HFF-Myc (cell line): ENCODE measurements around the gene HTATSF1.

Experiments used
- DNase-seq: peaks from one replicate; pipeline ENCODE4 v3.0.0-alpha.2; 2011; ENCODE audit warnings: low read depth; ENCODE audit errors: extremely low read depth
- H3K4me3 ChIP-seq: replicated peaks from 2 replicates; pipeline ENCODE4 v1.5.1; 2011; ENCODE audit warnings: low read depth, mild to moderate bottlenecking, control low read depth, low read length
- CTCF ChIP-seq: IDR thresholded peaks from 2 replicates; pipeline ENCODE4 v1.5.1; 2012; ENCODE audit warnings: mild to moderate bottlenecking, low read depth, low read length, control low read depth; ENCODE audit errors: missing control alignments

HTATSF1 gene

GRCh38 chrX:136493011-136493410 lies 4.4 kb upstream of the HTATSF1 start:
- no peak for DNase-seq
- TF ChIP-seq CTCF: no peak

GRCh38 chrX:136495043-136495442 lies 2.3 kb upstream of the HTATSF1 start:
- no peak for DNase-seq
- H3K4me3 ChIP-seq: no peak overlapping the region
- TF ChIP-seq CTCF: no peak

More at GRCh38 chrX:136493011-136493410, 4.4 kb upstream of the HTATSF1 start:
- no peak overlapping the region for H3K4me3 ChIP-seq

- H3K4me3 ChIP-seq: peak overlapping the region; percentile 54
- no peak for DNase-seq
- no peak for TF ChIP-seq CTCF
Measured at GRCh38 chrX:136496186-136496763, 1.1 kb upstream of the HTATSF1 start.

GRCh38 chrX:136496764-136497555 lies 432 bp upstream of the HTATSF1 start:
- peak; percentile 47 for DNase-seq
- TF ChIP-seq CTCF: no peak
- peak overlapping the region; percentile 70 for H3K4me3 ChIP-seq

- no peak for TF ChIP-seq CTCF
- no peak overlapping the region for H3K4me3 ChIP-seq
Measured at GRCh38 chrX:136519069-136519468, 21.7 kb downstream of the HTATSF1 start.

GRCh38 chrX:136523770-136524169 lies 26.4 kb downstream of the HTATSF1 start:
- DNase-seq: no peak
- H3K4me3 ChIP-seq: no peak overlapping the region
- TF ChIP-seq CTCF: no peak

More at GRCh38 chrX:136519069-136519468, 21.7 kb downstream of the HTATSF1 start:
- DNase-seq: no peak
